Panc1 (cell line): ENCODE measurements around the gene REXO4. TPM values are rescaled to one million over a fixed set of nuclear protein-coding genes. Genes with fewer than 3 reads are reported as not detected.

ENCODE experiments used
- ATAC-seq: fragments of 200-7000 bp; cut with Tn5 transposase; 2 replicates; pipeline ENCODE4 v1.9.1; 2020; ENCODE audit warnings: mild to moderate bottlenecking, moderate library complexity
- BruUV-seq: library from RNA; stranded (reverse); fragments of 400-500 nt; replicated peaks from 2 replicates; lab custom pipeline; 2021; lab: Mats Ljungman, UMichigan
- CTCF ChIA-PET: fragments of 300-600 bp; sonication (Branson Sonifier 250); formaldehyde crosslinking; loops from one replicate; lab custom pipeline; 2022; ENCODE audit warnings: antibody characterized with exemption; lab: Charles Lee
- POLR2A ChIA-PET: fragments of 300-600 bp; sonication (Branson Sonifier 250); formaldehyde crosslinking; loops from one replicate; lab custom pipeline; 2022; ENCODE audit warnings: antibody characterized with exemption; lab: Charles Lee
- DNase-seq: peaks from one replicate; pipeline ENCODE4 v3.0.0-alpha.2; 2010; ENCODE audit warnings: low read depth, low spot score
- H3K27ac ChIP-seq: 2 replicates; pipeline ENCODE4 v1.5.1; 2011; ENCODE audit warnings: mild to moderate bottlenecking, low read length, inconsistent platforms
- H3K27me3 ChIP-seq: fragments of 200-500 bp; sonication (Bioruptor generic); 2 replicates; pipeline ENCODE4 v1.6.0; 2014; ENCODE audit warnings: low read length, inconsistent platforms; ENCODE audit not compliant: control insufficient read depth, insufficient read depth
- H3K36me3 ChIP-seq: fragments of 200-500 bp; sonication (Bioruptor generic); 2 replicates; pipeline ENCODE4 v1.5.1; 2014; ENCODE audit warnings: inconsistent platforms, mild to moderate bottlenecking, low read length, moderate library complexity; ENCODE audit not compliant: control insufficient read depth, insufficient read depth
- H3K4me1 ChIP-seq: 2 replicates; pipeline ENCODE4 v1.5.1; 2011; ENCODE audit warnings: inconsistent platforms, mild to moderate bottlenecking, low read length, moderate library complexity; ENCODE audit not compliant: control insufficient read depth, insufficient read depth
- H3K4me3 ChIP-seq, 2 experiments: 2 replicates each; pipeline ENCODE4 v1.5.1; 2011 to 2012; ENCODE audit warnings: low read depth in 2 of 2, low read length in 2 of 2, mild to moderate bottlenecking in 2 of 2, inconsistent platforms in 1 of 2, moderate library complexity in 1 of 2
- H3K9me3 ChIP-seq: fragments of 200-500 bp; sonication (Bioruptor generic); 2 replicates; pipeline ENCODE4 v1.5.1; 2014; ENCODE audit warnings: low read depth, mild to moderate bottlenecking, inconsistent platforms, low read length, moderate library complexity; ENCODE audit not compliant: control insufficient read depth, insufficient read depth
- POLR2AphosphoS5 ChIP-seq: IDR thresholded peaks from 2 replicates; pipeline ENCODE4 v1.6.1; 2012; ENCODE audit warnings: mild to moderate bottlenecking, low read depth, low read length, moderate library complexity
- REST ChIP-seq, 2 experiments: IDR thresholded peaks; 2 replicates each; pipeline ENCODE4 v1.6.1; 2011 to 2012; ENCODE audit warnings: low read depth in 2 of 2, control low read depth in 1 of 2, low read length in 1 of 2, mild to moderate bottlenecking in 1 of 2, moderate library complexity in 1 of 2; ENCODE audit not compliant: insufficient read depth in 1 of 2
- SIN3A ChIP-seq: IDR thresholded peaks from 2 replicates; pipeline ENCODE4 v1.6.1; 2012; ENCODE audit warnings: low read depth, mild to moderate bottlenecking, low read length, moderate library complexity, borderline replicate concordance; ENCODE audit not compliant: insufficient read depth
- TCF7L2 ChIP-seq: IDR thresholded peaks from 2 replicates; pipeline ENCODE4 v1.6.1; 2011; ENCODE audit warnings: mild to moderate bottlenecking, low read depth, low read length, inconsistent platforms
- in situ Hi-C: cut with HindIII; loops from 2 replicates; pipeline ENCODE4 v1.10.0; 2016; ENCODE audit warnings: low sequenced_read_pairs, low pct_unique_long_range_greater_than_20kb
- intact Hi-C: fragments of 100-400 bp; cut with micrococcal nuclease; formaldehyde crosslinking; loops from one replicate; pipeline ENCODE4 v1.10.0; 2022; ENCODE audit not compliant: unreplicated experiment
- total RNA-seq: library from RNA; stranded (reverse); gene quantifications from one replicate; pipeline ENCODE4 v1.2.1, GENCODE V29; 2021; ENCODE audit not compliant: unreplicated experiment
- TF ChIP-seq, protein P1 (sequence below): fragments of 450-650 bp; IDR thresholded peaks from 2 replicates; pipeline ENCODE4 v1.5.1; 2017; ENCODE audit warnings: mild to moderate bottlenecking

REXO4 gene
- total RNA-seq, 1 experiment from 2014 or later = 19.9 TPM

- no peaks in the 10 kb centered on the region for H3K27me3 ChIP-seq
- intact Hi-C loops = no loop called here
- ChIA-PET POLR2A (no interaction called here), CTCF (no interaction called here)
- no peak overlapping the region for H3K27ac ChIP-seq
- H3K36me3 ChIP-seq = no peaks in the 10 kb centered on the region
- H3K4me1 ChIP-seq = peaks cover 2% of the 10 kb centered on the region
- no peaks in the 10 kb centered on the region for H3K9me3 ChIP-seq
- BruUV-seq = no TSS peak
- ATAC-seq (no peak), DNase-seq (no peak)
- H3K4me3 ChIP-seq = no peak overlapping the region
- TF ChIP-seq TCF7L2 = no peak
- TF ChIP-seq, protein P1, sequence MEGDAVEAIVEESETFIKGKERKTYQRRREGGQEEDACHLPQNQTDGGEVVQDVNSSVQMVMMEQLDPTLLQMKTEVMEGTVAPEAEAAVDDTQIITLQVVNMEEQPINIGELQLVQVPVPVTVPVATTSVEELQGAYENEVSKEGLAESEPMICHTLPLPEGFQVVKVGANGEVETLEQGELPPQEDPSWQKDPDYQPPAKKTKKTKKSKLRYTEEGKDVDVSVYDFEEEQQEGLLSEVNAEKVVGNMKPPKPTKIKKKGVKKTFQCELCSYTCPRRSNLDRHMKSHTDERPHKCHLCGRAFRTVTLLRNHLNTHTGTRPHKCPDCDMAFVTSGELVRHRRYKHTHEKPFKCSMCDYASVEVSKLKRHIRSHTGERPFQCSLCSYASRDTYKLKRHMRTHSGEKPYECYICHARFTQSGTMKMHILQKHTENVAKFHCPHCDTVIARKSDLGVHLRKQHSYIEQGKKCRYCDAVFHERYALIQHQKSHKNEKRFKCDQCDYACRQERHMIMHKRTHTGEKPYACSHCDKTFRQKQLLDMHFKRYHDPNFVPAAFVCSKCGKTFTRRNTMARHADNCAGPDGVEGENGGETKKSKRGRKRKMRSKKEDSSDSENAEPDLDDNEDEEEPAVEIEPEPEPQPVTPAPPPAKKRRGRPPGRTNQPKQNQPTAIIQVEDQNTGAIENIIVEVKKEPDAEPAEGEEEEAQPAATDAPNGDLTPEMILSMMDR = no peak
- no peak for TF ChIP-seq SIN3A
- TF ChIP-seq POLR2AphosphoS5 = no peak
- TF ChIP-seq REST (IDR thresholded peaks at IDR 0.05; ENCODE audit: insufficient read depth in 1 of 2, low read depth in 2 of 2, low read length in 1 of 2) = no peak
- in situ Hi-C loops = no loop called here
Observed at GRCh38 chr9:133383438-133383837, 34.4 kb downstream of the REXO4 start.

GRCh38 chr9:133382507-133383141 is 35.2 kb downstream of the REXO4 start:
- Histone ChIP-seq H3K36me3 (no peaks in the 10 kb centered on the region), H3K27me3 (no peaks in the 10 kb centered on the region), H3K4me1 (peaks cover 8% of the 10 kb centered on the region), H3K4me3 (no peak overlapping the region), H3K9me3 (no peaks in the 10 kb centered on the region), H3K27ac (no peak overlapping the region)
- ChIA-PET POLR2A (no interaction called here), CTCF (no interaction called here)
- intact Hi-C loops (no loop called here), in situ Hi-C loops (no loop called here)
- BruUV-seq = no TSS peak
- TF ChIP-seq POLR2AphosphoS5 (no peak), TCF7L2 (no peak), REST (IDR thresholded peaks at IDR 0.05; ENCODE audit: insufficient read depth in 1 of 2, low read depth in 2 of 2, low read length in 1 of 2) (no peak), SIN3A (no peak)
- TF ChIP-seq, protein P1 = no peak
- ATAC-seq (no peak), DNase-seq (no peak)
